ENCODE data around the gene CAPZB.

The CAPZB gene

DNA sequence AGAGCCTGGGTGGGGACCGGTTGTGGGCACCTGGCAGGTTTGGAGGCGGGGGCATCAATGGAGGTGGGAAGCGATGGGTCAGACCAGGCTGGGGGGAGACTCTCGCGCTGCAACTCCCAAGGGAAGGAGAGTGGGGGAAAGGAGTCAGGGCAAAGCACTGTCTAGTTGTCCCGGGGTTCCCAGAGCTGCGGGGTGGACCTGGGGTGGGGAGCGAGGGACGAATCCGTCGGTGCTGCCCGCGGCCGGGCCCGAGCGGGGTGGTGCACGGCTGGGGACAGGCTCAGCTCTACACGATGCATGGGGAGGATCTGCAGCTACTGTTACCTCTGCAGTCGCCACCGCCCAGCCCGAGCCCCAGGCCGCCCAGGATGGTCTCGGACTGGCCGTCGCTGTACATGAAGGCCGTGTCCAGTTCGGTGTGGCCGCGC is 173.8 kb downstream of the CAPZB start:
- H3K4me3 ChIP-seq (replicated peaks; ENCODE audit: low read depth, low read length): peak overlapping the region; percentile 75
- TF ChIP-seq, protein P1, sequence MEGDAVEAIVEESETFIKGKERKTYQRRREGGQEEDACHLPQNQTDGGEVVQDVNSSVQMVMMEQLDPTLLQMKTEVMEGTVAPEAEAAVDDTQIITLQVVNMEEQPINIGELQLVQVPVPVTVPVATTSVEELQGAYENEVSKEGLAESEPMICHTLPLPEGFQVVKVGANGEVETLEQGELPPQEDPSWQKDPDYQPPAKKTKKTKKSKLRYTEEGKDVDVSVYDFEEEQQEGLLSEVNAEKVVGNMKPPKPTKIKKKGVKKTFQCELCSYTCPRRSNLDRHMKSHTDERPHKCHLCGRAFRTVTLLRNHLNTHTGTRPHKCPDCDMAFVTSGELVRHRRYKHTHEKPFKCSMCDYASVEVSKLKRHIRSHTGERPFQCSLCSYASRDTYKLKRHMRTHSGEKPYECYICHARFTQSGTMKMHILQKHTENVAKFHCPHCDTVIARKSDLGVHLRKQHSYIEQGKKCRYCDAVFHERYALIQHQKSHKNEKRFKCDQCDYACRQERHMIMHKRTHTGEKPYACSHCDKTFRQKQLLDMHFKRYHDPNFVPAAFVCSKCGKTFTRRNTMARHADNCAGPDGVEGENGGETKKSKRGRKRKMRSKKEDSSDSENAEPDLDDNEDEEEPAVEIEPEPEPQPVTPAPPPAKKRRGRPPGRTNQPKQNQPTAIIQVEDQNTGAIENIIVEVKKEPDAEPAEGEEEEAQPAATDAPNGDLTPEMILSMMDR (IDR thresholded peaks at IDR 0.05; ENCODE audit: low read length, missing control alignments): no peak
- no peak for DNase-seq (ENCODE audit: low read depth)

DNA sequence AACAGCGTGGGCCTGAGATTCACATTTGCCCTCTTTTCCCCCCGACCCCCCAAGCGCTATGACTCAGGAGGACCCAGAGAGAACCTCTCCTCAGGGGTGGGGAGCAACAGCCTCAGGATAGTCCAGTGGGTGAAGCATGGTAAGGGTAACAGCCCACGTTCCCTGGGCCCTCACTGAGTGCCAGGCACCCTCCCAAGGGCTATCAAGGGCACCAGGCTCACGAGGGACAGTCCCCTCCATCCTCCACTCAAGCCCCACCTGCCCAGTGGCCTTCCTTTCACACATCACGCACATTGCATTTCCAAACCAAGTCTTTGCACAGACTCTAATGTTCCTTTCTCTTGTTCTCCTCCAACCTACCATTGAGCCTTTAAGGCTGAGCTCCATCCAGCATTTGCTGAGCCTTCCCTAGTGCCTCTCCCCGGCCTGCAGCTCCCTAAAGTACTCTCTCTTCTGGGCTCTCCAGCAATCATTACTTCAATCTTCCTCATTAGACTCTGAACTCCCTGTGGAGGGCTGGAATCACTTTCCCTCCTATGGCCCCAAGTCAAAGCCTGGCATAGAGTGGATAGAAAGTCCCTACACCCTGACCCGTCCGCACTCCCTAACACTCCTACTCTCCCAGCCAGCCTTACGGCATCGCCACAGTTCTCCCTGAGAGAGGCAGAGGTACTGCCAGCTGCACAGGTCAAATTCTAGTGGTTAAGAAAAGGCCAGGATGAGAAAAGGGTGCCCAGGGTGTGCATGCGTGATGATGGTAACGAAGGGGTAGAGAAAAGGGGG is 174.4 kb downstream of the CAPZB start:
- peak overlapping the region; percentile 75 for H3K4me3 ChIP-seq (replicated peaks; ENCODE audit: low read depth, low read length)
- TF ChIP-seq, protein P1 (IDR thresholded peaks at IDR 0.05; ENCODE audit: low read length, missing control alignments): no peak
- no peak for DNase-seq (ENCODE audit: low read depth)

DNA sequence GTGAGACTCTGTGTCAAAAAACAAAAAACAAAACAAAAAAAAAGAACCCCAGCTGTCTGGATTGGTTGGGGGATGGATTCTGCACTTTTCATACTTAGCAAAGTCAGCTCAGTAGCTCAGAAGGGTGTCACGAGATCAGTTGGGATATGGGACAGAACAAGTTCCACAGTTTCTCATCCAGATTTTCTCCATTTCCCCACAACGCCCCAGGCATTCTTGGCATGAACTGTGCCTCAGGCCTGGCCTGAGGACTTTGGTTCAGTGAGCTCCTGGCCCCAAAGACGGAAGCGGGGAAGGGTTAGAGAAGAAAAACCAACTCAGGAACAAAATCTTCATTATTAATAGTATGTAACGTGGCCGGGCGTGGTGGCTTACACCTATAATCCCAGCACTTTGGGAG is 175.3 kb downstream of the CAPZB start:
- no peak overlapping the region for H3K4me3 ChIP-seq (replicated peaks; ENCODE audit: low read depth, low read length)
- no peak for DNase-seq (ENCODE audit: low read depth)
- TF ChIP-seq, protein P1 (IDR thresholded peaks at IDR 0.05; ENCODE audit: low read length, missing control alignments): no peak

DNA sequence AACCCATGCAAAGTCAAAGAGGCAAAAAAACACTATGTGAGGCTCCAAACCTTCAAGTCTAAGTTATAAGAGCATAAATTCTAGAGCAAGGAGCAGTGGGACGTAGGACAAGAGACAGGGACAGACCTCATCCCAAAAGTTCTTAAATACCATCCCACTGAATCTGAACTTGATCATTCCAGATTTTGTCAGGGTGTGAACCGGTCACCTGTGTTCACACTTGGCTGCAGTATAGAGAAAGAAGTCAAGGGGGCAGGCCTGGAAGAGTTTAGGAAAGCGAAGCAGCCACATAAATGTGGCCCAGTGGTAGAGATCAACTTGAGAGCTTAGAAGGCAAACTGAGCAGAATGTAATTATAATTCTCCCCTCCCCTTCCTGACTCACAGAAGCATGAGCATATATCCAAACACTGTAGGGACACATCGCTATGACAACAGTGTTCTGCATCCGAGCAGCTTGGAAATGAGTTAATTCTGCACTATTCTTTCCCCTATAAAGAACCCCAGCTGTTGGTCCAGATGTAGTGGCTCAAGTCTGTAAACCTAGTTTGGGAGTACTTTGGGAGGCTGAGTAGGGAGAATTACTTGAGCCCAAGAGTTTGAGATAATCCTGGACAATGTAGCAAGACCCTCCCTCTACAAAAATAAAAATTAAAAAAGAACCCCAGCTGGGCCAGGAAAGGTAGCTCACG is 176.1 kb downstream of the CAPZB start:
- TF ChIP-seq, protein P1 (IDR thresholded peaks at IDR 0.05; ENCODE audit: low read length, missing control alignments): no peak
- no peak overlapping the region for H3K4me3 ChIP-seq (replicated peaks; ENCODE audit: low read depth, low read length)
- DNase-seq (ENCODE audit: low read depth): peak; percentile 54

DNA sequence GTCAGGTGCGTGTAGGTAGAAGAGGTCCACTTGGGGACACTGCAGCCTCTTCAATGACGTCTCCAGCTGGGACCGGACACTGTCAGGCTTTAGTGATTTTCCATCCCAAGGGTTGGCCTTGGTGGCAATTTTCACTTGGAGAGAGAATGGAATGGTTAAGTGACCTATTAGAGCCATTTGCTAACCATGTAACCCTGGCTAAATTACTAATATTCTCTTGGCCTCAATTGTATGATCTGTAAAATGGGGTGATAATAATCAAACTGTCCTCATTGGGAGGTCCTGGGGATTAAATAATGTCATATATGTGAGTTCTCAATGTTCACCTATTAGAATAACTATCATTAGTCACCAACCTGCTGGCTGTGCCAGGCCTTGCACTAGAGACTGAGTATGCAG is 176.8 kb downstream of the CAPZB start:
- TF ChIP-seq, protein P1 (IDR thresholded peaks at IDR 0.05; ENCODE audit: low read length, missing control alignments): no peak
- H3K4me3 ChIP-seq (replicated peaks; ENCODE audit: low read depth, low read length): no peak overlapping the region
- no peak for DNase-seq (ENCODE audit: low read depth)

DNA sequence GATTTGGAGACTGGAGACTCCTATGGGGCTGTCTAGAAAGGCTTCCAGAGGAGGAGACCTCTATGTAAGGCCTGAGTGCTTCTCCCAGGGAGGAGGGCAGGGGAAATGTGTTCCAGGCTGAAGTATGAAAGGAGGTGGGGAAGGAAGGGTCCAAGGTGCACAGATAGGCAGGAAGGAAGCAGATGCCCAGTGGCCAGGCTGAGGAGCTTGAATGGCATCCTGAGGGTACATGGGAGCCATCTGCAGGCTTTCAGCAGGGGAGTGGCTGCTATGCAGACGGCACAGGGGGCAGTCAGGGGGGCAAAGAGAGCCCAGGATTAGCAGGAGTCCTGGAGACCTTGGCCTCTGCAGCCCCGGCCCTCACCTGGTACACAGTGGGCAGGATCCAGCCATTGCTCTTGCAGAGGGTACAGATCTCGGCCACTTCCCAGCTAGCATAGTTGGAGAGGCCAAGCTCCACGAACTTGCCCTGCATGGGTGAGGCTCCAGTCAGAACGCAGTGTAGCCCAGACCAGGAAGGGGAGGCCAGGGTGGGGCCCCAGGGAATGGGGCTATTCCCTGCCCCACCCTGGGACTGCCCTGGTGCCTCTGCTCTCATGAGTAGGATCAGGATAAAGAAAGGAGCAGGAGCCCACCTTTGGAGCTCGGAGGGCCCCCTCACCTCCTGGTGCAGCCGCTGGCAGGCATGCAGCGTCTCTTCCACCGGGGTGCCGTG is 177.4 kb downstream of the CAPZB start:
- no peak for DNase-seq (ENCODE audit: low read depth)
- H3K4me3 ChIP-seq (replicated peaks; ENCODE audit: low read depth, low read length): no peak overlapping the region
- TF ChIP-seq, protein P1 (IDR thresholded peaks at IDR 0.05; ENCODE audit: low read length, missing control alignments): no peak

Measured in fibroblast of pulmonary artery (primary cell).